ENCODE results near the gene SASH1.
A peak's percentile ranks its signal among the peaks of the same experiment; 100 is the strongest.

The SASH1 gene

GRCh38 chr6:148461986-148462577 is 119.4 kb downstream of the SASH1 start:
- no peak for DNase-seq

GRCh38 chr6:148463671-148464070 is 121.0 kb downstream of the SASH1 start:
- DNase-seq, result no peak

GRCh38 chr6:148464319-148465010 is 121.8 kb downstream of the SASH1 start:
- DNase-seq, result peak; percentile 71 to 72

- DNase-seq, result no peak
Measured at GRCh38 chr6:148465011-148465335, 122.3 kb downstream of the SASH1 start.

- DNase-seq, result no peak
Measured at GRCh38 chr6:148465670-148466069, 123.0 kb downstream of the SASH1 start.

- DNase-seq, result no peak
Measured at GRCh38 chr6:148466158-148466557, 123.5 kb downstream of the SASH1 start.

- no peak for DNase-seq
Measured at GRCh38 chr6:148467926-148468325, 125.3 kb downstream of the SASH1 start.

GRCh38 chr6:148470156-148470555 is 127.5 kb downstream of the SASH1 start:
- DNase-seq, result no peak

- no peak for DNase-seq
Measured at GRCh38 chr6:148470606-148471465, 128.2 kb downstream of the SASH1 start.

GRCh38 chr6:148471624-148472159 is 129.1 kb downstream of the SASH1 start:
- no peak for DNase-seq

- no peak for DNase-seq
Measured at GRCh38 chr6:148472171-148473105, 129.8 kb downstream of the SASH1 start.

GRCh38 chr6:148479497-148479896 is 136.9 kb downstream of the SASH1 start:
- no peak for DNase-seq

- DNase-seq, result no peak
Measured at GRCh38 chr6:148487461-148487860, 144.8 kb downstream of the SASH1 start.

GRCh38 chr6:148491638-148492251 is 149.1 kb downstream of the SASH1 start:
- DNase-seq, result no peak

- no peak for DNase-seq
Measured at GRCh38 chr6:148492654-148493290, 150.1 kb downstream of the SASH1 start.

GRCh38 chr6:148493424-148493823 is 150.8 kb downstream of the SASH1 start:
- no peak for DNase-seq

GRCh38 chr6:148494226-148494625 is 151.6 kb downstream of the SASH1 start:
- DNase-seq, result no peak

- DNase-seq, result no peak
Measured at GRCh38 chr6:148495029-148495428, 152.4 kb downstream of the SASH1 start.

- DNase-seq, result no peak
Measured at GRCh38 chr6:148497257-148497656, 154.6 kb downstream of the SASH1 start.

GRCh38 chr6:148497717-148498116 is 155.1 kb downstream of the SASH1 start:
- no peak for DNase-seq

GRCh38 chr6:148500402-148500801 is 157.8 kb downstream of the SASH1 start:
- DNase-seq, result no peak

- no peak for DNase-seq
Measured at GRCh38 chr6:148501178-148501590, 158.5 kb downstream of the SASH1 start.

Data from activated T-cell treated with anti-CD3 and anti-CD28 coated beads, Interleukin-2, amount 50 U/mL, for 48 hours (primary cell).